Measurements from ENCODE around the gene ZFP69B.

DNA sequence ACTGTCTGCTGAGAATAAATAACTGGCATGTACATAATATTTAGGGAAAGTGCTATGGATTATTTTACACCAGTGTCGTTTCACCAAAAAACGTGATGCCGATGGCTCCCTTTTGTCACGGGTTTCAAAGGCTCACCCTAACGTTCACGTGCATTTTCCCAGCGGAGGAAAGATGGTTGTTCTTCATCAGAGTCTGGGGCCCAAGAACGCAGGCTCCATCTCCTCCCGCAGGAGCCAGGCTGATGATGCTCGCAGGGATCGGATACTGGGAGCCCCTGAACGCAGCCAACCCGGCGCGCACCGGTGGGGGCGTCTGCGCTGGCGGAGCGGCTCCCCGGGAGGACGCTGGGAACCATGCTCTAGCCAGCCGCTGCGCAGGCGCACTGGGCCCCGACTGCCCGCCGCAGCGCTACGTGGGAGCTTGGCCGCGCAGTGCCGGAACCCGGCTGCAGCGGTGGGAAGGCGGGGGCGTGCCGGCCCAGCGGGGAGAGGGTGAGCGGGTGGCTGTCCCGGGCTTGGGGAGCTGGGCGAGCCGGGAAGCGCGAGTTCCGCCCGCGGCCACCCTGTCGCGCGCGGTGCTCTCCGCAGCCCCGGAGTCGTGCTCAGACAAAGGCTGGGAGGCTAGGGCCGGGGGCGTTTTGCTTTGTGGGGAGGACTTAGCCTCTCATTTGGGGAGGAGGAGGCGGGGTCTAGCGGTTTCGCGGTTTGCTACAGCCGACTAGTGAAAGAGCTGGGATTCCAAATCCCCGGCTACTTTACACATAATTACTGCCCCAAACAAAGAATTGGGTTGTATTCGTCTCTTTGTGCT, at the start of gene ZFP69B:
- TF ChIP-seq EZH2 (IDR thresholded peaks at IDR 0.05; ENCODE audit: insufficient read depth, poor library complexity, severe bottlenecking) (no peak), EZH2phosphoT487 (IDR thresholded peaks at IDR 0.05; ENCODE audit: insufficient read depth, low read depth) (no peak)

All from GM23248 (cell line).